ENCODE measurements around the gene SDK1.
"Not testable (repeated sequence)": the region's sequence is repeated elsewhere in the genome, so short reads cannot be mapped to it uniquely, and the experiment has no call there.

The SDK1 gene

GRCh38 chr7:4085937-4086691 lies 785.1 kb downstream of the SDK1 start:
- DNase-seq = no peak

DNA sequence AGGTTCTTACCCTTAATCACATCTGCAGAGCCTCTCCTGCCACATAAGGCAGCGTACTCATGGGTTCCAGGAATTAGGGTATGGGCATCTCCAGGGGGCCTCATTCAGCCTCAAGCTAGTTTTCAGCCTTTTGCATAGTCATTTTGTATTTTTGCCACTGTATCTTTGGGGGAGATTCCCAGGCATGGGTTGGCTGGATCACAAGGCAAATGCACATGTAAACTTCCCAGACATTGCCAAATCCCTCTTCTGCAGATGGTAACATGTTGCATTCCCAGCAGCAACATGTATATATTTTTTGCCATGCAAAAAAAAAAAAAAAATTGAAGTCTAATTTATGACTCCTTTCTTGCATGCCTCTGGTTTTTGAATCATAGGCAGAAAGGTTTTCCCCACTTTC lies 785.7 kb downstream of the SDK1 start:
- DNase-seq = no peak

GRCh38 chr7:4091767-4092166 lies 790.7 kb downstream of the SDK1 start:
- no peak for DNase-seq

GRCh38 chr7:4093035-4093434 lies 792.0 kb downstream of the SDK1 start:
- no peak for DNase-seq

- no peak for DNase-seq
Measured at GRCh38 chr7:4093483-4093882, 792.4 kb downstream of the SDK1 start.

DNA sequence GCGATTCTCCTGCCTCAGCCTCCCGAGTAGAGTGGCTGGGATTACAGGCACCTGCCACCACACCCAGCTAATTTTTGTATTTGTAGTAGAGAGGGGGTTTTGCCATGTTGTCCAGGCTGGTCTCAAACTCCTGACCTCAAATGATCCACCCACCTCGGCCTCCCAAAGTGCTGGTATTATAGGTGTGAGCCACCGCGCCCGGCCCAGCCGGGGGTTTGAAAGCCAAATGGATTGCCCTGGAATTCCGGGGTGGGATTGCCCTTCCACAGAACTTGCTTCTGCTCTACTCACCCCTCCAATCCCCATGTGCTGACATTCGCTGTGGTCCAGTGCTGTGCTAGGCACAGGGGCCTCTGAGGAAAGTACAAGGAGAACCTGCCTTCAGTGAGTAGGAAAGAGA lies 793.1 kb downstream of the SDK1 start:
- not testable (repeated sequence) for DNase-seq

GRCh38 chr7:4097001-4097609 lies 796.1 kb downstream of the SDK1 start:
- no peak for DNase-seq

DNA sequence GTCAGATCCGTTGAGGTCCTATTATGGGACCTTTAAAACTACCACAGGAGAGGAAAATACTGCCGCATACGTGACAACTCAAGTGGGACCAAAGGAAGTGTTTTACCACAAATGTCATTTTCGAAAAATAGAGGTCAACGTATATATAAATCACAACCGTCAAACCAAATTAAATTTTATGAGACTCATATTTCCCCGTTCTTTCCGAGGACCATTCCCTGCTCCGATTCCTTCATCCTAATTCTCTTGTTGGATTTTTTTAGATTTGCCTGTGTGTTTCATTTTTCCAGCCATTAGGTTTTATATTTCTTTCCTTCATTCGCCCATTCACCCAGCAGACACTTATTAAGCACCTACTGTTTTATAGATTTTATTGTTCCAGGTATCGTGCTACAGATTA lies 797.1 kb downstream of the SDK1 start:
- no peak for DNase-seq

GRCh38 chr7:4099651-4100050 lies 798.6 kb downstream of the SDK1 start:
- no peak for DNase-seq

DNA sequence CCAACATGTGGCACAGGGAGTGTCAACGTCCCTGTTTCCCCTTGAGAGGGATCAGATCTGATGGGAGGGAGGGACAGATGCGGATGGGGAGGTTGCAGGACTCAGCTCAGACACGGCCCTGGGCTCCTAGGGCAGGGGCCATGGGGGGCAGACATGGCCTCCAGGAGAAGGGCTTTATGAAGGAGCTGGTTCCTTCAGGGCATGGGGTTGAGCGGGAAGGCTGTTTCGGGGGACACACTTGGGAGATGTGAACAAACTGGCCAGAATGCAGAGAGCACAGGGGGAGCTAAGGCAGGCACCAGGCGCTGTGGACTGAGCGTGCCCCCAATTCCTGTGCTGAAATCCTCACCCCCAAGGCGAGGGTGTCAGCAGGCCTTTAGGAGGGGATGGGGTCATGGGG lies 799.1 kb downstream of the SDK1 start:
- DNase-seq = no peak

DNA sequence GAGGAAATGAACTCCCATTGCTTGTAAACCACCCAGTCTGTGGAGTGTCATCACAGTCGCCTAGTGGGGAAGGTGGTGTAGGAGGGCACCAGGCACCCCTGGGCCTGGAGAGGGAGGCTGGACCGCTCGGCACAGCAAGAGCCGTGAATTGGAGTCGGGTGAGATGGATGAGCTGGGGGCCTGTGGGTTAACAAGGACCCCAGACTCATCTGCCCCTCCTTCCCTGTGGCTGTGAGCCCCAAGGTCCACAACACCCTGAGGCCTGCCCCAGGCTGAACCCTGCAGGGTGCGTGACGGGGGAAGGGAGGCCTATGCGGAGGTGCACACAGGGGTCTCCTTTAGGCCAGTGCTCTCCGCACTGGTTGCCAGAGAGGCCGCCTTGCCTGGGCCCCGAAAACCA lies 799.6 kb downstream of the SDK1 start:
- no peak for DNase-seq

DNA sequence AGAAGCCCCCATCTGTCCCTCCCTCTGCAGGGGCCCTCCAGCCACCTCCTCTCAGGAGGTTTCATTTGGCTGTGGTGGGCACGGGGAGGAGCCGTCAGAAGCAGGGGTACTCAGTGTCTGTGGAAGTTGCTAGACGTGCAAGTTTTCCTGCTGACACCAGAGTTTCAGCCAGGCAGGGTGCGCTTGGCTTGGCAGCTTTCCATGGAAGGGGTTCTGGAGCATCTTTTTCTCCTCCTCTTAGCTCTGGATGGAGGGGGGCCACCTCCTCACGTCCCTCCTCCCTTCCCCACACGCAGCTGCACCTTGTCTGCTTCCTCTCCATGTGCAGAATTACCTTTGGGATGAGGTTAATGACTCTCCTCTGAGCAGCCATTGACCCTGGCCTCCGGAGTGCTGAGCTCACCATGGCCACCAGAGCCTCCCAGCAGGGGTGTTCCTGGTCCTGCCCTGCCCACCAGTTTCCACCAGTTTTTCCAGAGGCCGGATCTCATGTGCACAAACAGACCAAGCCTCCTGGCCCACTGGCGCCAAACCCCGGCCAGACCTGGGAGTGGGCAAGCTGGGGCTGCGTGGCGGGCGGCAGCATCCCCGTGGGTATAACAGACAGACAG lies 801.3 kb downstream of the SDK1 start:
- DNase-seq = no peak

- no peak for DNase-seq
Measured at GRCh38 chr7:4103352-4104091, 802.5 kb downstream of the SDK1 start.

DNA sequence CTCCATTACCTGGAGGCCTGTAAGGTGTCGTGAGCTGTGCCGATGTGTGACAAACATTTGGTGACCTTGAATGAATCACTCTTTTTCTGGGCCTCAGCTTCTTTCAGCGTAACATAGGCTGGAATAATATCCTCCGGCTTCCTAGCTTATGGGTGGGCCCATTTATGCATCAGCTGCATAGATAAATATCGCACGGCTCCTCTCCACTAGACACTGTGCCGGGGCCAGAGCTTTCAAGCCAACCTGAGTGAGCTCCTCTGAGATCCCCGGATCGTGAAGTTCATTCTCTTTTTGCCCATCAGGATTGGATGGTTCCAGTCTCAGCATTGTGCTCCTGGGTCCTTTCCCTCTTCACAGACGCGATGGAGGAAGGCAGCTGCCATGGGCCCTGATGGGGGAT lies 806.8 kb downstream of the SDK1 start:
- no peak for DNase-seq

DNA sequence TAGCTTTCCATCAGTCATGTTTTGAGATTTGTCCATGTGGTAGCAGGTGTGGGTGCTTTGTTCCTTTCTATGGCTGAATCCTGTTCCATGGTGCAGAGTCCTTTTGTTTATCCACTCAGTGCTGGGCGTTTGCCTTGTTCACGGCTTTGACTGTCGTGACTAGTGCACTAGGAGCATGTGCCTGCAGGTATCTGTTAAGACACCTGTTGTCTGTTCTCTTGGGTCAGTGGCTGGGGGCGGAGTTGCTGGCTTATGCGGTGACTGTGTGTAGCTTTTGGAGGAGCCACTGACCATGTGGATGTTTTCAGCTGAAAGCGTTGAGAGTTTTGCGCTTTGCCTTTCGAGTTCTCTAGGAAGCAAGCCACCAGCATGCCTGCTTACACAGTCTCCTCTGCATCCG lies 807.9 kb downstream of the SDK1 start:
- no peak for DNase-seq

- DNase-seq = no peak
Measured at GRCh38 chr7:4109481-4110110, 808.5 kb downstream of the SDK1 start.

- no peak for DNase-seq
Measured at GRCh38 chr7:4110438-4110837, 809.4 kb downstream of the SDK1 start.

DNA sequence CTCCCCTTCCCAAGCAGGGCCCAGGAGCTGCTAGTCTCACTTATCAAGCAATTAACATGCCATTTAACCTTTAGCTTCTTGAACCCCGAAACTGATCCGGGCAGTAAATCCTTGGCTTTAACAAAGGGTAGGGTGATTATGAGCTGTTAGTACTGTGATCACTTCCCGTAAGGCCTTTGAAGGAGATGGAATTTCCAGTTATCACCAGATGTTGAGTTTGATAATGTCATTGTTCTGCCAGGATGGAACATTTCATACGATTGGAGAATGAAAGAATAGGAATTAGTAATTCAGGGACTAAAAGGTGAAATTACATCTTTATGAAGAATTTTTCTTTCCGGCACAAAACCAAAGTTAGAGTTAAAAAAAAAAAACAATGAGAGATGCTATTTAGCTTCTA lies 810.1 kb downstream of the SDK1 start:
- DNase-seq = no peak

DNA sequence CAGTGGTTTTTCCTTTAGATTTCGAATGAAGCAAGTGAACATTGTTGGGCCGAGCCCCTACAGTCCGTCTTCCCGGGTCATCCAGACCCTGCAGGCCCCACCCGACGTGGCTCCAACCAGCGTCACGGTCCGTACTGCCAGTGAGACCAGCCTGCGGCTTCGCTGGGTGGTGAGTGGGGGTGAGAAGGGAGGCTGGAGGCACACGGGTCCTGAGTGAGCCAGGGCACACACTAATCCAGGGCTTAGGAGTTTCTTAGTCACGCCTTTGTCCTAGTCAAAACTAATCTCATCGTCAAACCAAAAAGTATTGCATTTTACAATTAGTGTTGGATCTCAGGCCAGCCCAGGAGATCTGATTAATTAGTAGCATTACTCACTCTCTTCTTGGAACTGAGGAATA lies 812.2 kb downstream of the SDK1 start:
- DNase-seq = peak; percentile 37

GRCh38 chr7:4113976-4114375 lies 812.9 kb downstream of the SDK1 start:
- DNase-seq = no peak

GRCh38 chr7:4115442-4115841 lies 814.4 kb downstream of the SDK1 start:
- peak; percentile 65 for DNase-seq

GRCh38 chr7:4115941-4116610 lies 815.0 kb downstream of the SDK1 start:
- no peak for DNase-seq

DNA sequence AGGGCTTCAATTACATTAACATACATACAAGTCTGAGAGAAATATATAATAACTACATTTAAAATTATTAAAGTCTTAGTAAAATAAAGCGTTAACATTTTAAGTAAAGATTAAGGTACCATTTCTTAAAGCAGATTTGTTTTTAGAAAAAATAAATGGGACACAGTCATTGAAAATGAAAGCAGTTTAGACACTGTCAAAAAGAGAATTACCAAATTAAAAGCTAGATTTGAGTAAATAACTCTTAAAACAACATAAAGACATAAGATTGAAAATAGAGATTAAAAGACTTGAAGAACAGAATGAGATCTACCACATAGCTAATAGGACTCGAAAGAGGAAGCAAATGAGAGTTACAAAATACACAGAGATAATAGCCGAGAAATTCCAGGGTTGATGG lies 818.8 kb downstream of the SDK1 start:
- no peak for DNase-seq

Measured in eye (tissue), 1 donor.